Skin epidermis (tissue), 12 donors: ENCODE measurements around the gene MUC2.
"Not testable (repeated sequence)": the region's sequence is repeated elsewhere in the genome, so short reads cannot be mapped to it uniquely, and the experiment has no call there.

Experiments
- H3K27ac ChIP-seq, 21 experiments: fragments of 200-600 bp; sonication (generic) in 11 of 21; one replicate each; pipeline ENCODE4 v1.5.0; 2020; ENCODE audit warnings: mild to moderate bottlenecking in 3 of 21, inconsistent platforms in 2 of 21, moderate library complexity in 2 of 21
- H3K4me3 ChIP-seq, 7 experiments: fragments of 200-600 bp; sonication (generic) in 2 of 7; one replicate each; pipeline ENCODE4 v1.5.0; 2020; ENCODE audit warnings: inconsistent platforms in 2 of 7, mild to moderate bottlenecking in 2 of 7, moderate library complexity in 1 of 7

The MUC2 gene

DNA sequence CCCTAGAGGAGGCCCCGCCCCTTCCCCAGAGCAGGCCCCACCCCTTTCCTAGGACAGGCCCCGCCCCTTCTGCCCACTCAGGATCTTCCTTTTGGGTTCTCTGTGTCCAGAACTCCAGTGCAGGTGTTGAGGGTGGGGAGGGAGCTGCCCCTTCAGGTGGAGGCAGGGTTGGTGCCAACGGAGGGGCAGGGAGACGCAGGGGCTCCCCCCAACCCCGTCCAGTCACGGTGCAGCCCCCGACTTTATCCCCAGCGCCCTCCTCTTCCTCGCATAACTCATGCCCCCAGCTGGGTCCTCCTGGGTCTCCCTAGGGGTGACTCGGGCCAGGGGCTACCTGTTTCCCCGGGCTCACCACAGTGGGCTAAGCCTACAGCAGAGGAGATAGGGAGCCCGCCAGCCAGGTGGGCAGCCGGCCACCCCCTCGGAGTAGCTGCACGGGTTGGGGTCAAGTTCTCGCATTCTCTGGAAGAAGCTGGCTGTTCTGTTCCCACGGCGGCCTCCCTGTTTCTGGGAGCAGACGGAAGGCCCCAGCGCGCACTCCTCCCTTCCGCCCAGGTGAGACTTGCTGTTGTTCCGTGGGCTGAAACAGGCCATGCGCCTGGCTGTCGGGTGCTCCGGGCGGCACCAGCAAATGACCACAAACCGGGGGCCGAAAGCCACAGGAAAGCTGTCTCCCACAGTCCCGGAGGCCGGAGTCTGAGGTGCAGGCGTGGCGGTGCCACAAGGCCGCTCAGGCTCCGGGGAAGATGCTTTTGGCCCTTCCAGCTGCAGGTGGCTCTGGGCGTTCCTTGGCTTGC lies 38.9 kb downstream of the MUC2 start:
- Histone ChIP-seq H3K27ac (no peak overlapping the region), H3K4me3 (no peak overlapping the region)

DNA sequence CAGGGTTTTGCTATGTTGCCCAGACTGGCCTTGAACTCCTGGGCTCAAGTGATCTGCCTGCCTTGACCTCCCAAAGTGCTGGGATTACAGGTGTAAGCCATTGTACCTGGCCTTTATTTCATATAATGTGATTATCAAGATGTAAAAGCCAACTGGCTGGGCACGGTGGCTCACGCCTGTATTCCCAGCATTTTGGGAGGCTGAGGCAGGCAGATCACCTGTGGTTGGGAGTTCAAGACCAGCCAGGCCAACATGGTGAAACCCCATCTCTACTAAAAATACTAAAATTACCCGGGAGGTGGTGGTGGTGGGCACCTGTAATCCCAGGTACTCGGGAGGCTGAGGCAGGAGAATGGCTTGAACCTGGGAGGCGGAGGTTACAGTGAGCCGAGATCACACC lies 40.6 kb downstream of the MUC2 start:
- not testable (repeated sequence) for H3K4me3 ChIP-seq, H3K27ac ChIP-seq

DNA sequence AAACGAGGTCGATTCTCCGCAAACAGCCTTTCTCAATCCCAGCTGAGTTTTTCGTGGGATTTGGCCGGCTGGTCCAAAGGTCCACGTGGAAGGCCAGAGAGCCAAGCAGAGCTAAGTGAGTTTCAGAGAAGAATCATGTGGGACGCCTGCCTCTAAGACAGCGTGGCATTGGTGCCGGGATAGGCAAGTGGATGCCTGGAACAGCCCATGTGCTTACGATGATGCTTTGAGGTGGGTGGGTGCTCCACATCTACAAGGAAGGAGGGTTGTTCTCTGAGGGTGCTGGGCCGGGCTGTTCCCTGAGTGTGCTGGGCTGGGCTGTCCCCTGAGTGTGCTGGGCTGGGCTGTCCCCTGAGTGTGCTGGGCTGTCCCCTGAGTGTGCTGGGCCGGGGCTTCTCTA lies 41.4 kb downstream of the MUC2 start:
- no peak overlapping the region for H3K27ac ChIP-seq
- H3K4me3 ChIP-seq, result no peak overlapping the region

DNA sequence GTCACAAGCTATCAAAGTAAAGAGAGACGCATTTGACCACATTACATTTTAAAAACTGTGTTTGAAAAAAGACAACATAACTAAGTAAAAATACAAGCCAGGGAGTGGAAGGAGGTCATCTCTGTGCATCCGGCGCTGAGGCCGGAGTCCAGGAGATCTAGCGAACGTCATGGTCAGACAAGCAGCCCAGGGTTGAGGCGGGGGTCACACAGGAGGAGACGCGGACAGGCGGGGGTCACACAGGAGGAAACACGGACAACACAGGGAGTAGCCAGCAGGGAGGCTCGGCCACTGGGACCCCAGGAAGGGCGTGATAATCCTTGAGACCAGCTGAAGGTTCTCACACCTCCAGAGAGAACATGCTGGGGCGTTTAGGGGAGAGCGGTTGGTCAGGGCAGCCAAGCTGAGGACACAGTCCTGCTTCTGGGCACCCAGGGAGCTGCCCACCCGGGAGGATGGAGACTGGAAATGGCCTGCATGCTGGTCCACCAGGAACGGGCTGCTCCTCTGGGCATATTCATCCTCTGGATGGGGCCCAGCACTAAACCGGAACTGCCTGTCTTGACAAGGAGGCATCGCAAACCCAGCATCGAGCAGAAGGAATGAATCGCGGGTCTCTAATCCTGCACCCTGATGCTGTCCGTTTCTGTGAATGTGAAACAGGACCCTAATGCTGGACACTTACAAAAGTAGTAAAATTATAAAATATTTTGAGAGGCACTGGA lies 42.2 kb downstream of the MUC2 start:
- H3K4me3 ChIP-seq, result no peak overlapping the region
- H3K27ac ChIP-seq, result no peak overlapping the region

DNA sequence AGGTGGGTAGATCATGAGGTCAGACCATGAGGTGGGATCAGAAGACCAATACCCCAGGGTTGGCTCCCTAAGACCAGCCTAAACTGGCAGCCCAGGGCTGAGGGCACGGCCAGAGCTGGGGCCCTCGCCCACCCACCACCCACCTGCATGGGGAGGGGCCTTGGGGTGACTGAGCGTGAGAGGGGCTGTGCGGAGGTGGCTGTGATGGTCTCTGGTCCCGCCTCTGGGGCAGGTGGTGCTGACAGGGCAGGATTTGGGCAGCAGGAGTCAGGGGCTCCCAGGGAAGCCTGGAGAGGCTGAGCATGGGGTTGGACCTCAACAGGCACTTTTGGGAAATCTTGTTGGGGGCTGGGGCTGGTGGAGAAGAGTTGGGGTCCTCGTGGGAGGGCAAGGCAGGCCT lies 43.3 kb downstream of the MUC2 start:
- H3K27ac ChIP-seq, result no peak overlapping the region
- H3K4me3 ChIP-seq, result no peak overlapping the region

DNA sequence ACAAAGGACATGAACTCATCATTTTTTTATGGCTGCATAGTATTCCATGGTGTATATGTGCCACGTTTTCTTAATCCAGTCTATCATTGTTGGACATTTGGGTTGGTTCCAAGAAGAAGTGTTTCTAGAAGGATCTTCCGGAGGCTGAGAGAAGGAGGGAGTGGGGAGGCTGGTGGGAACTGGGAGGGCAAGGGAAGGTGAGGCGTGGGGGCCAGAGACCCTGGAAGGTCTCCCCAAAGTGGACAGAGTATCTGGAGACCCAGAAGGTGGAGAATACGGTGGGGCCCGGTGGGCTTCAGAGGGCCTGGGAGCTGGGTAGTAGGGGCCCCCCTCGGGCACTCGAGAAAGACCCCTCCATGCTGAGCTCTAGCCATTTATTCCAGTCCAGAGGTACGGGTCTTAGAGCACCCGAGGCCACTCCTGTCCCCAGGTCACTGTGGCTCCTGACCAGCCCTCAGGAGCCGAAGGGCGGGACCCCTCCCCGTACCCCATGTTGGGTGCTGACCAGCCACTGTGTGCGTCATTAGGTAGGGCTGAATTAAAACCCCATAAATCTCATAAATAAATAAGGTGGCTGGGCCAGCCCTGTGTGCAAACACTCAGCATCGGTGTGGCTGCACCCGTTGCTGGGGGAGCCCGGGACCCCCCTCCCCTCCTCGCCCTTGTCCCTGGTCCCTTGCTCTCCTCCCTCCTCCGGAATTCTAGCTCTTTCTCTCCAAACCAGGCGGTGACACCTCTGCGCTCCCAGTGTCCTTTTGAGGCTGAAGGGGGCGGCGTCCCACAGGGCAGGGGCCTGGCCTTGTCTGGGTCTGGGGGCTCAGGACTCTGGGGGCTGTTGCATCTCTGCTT lies 44.3 kb downstream of the MUC2 start:
- H3K4me3 ChIP-seq, result no peak overlapping the region
- no peak overlapping the region for H3K27ac ChIP-seq

DNA sequence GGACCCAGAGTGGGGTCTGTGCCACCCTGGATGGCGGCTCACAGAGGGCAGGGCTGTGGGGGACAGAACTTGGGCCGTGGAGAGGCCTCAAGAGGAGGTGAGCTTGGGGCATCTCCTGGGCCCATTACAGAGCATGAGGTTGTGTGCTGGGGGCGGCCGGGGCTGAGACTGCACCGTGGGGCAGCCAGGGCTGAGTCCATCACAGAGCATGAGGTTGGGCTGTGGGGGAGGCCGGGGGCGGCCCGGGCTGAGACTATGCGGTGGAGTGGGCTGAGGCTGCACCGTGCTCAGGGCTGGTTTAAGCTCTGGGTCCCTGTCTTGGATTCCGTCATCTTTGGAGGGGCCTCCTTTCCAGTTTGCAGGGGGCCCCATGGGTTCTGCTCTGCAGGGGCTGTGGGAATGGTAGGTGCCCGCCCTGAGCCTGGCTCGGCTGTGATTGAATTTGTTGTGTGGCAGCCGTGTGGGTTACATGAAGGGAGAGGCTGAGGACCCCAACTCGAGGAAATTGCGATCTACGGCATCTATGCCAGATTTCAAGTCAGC lies 45.0 kb downstream of the MUC2 start:
- Histone ChIP-seq H3K4me3 (no peak overlapping the region), H3K27ac (no peak overlapping the region)

DNA sequence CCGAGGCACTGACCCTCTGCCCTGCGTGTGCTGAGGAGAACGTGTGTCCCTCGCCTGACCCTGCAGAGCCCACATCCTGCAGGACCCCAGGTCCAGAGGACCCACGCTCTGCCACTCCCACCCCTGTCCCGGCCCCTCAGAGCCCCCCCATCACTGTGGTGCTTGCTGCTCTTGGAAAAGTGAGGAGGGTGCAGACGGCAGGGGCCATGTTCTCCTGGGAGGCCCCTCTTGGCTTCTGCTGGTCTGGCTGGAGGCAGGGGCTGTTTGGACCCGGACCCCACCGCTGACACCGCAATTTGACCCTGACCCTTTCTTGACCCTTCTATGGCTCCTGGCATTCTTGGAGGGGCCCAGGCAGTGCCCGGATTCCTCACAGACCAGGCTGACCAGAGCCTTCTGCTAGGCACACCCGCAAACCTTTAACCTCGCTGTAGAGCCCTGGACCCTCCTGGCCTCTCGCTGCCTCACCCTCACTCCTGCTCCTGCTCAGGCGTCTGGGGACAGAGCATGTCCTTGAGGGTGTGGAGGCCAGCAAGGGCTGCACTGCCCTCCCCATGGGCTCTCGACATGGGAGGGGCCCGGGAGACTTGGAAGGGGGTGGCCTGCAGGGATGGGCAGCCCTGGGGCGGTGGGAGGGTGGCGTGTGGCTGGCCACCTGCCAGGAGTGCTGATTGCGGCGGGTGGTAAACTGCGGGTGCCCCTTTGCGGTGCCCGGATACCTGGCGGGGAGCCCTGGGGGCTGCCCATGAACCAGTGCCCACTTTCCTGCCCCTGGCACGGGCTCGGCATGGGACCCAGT lies 46.1 kb downstream of the MUC2 start:
- no peak overlapping the region for H3K27ac ChIP-seq
- H3K4me3 ChIP-seq, result no peak overlapping the region

DNA sequence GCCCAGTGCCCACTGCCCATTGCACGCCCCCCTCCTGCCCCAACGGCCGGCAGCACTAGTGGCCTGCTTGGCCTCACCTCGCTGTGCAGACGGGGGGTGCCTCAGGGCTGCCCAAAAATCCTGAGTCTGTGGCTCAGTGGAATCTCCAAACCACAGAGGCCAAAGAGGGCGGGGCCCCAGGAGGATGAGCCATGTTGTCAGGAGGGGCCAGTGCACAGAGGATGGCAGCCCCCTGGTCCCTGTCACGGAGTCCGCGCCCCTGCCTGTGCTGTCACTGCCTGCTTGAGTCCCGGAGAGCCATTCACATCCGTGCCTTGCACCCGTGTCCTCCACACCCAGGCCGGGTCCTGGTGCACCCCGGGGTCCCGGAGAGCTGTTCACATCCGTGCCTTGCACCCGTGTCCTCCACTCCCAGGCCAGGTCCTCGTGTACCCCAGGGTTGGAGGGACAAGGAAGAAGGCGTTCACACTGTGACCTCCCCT lies 46.7 kb downstream of the MUC2 start:
- no peak overlapping the region for H3K27ac ChIP-seq
- no peak overlapping the region for H3K4me3 ChIP-seq

DNA sequence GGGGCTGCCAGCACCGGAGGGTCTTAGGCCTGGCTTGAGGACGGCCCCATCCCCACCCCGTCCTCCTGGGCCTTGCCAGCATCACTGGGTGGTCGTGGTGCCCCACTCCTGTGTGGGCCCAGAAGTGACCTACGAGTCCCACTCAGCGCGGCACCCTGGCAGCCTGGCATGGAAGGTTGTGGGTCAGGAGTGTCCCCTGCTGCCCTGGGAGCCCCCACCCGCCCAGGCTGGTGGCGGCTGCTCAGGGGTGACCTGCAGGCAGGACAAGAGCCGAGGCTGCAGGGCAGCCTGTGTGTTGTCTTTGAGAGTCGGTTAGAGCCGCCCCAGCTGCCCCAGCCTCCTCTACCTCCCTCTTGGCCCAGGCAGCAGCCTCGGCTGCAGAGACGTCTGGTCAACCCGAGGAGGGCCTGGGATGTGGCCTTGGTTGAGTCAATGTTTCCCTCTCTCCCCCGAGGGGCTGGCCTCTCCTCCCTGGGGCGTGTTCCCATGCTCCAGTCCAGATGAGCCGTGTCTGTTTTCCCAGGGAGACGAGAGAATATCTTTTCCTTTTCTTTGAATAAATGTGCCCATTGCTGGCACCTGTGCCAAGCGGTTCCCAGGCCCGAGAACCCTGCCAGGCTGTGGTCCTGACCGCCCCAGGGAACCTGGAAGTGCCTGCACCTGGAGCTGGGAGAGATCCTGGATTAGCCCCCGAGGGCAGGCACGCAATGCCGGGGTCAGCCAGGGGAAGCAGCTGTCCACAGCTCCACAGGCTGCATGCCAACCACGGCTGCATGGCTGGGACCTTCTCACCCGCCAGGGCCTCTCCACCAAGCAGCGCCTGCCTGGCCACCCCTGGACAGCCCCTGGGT lies 47.4 kb downstream of the MUC2 start:
- H3K4me3 ChIP-seq, result no peak overlapping the region
- no peak overlapping the region for H3K27ac ChIP-seq

DNA sequence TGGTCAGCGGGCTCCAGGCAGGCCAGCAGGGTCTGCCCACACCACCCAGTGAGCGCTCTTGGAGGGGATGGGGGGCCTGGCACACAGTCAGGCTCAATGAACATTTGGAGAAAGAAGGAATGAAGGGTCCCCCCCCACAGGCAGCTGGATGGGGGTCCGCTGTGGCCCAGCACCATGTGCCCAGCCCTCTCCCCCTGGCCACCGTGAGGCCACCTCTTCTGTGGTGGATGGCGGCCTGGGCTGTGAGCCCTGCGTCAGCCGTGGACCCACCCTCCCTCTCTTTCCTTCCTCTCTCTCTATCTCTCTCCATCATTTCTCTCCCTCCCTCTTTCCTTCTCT lies 48.0 kb downstream of the MUC2 start:
- H3K4me3 ChIP-seq, result no peak overlapping the region
- H3K27ac ChIP-seq, result no peak overlapping the region

DNA sequence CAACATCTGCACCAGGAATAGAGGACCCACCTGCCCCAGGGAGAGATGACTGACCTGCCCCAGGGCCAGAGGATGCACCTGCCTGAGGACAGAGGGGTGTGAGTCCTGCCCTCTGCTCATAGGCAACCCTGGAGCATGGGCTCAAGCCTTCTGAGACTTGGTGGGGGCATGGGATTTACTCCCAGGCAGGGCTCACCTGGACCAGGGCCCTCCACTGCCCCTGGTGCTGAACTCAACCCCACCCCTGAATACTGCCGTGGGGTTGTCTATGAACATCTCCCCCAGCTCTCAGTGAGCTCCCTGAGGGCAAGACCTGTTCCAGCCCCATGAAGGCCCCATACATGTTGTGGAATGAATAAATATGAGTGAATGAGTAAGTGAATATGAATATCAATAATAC lies 49.3 kb downstream of the MUC2 start:
- H3K27ac ChIP-seq, result no peak overlapping the region
- H3K4me3 ChIP-seq, result no peak overlapping the region
